Mucosa of rectum (tissue), 2 donors: ENCODE measurements around the gene POLR3E.
"Not testable (repeated sequence)": the region's sequence is repeated elsewhere in the genome, so short reads cannot be mapped to it uniquely, and the experiment has no call there.

Experiments used
- H3K27ac ChIP-seq, 2 donors: one replicate each; pipeline ENCODE4 v1.7.0; 2013; ENCODE audit warnings: inconsistent platforms in 2 of 2, low read depth in 2 of 2, low read length in 2 of 2
- H3K27me3 ChIP-seq, 2 donors: one replicate each; pipeline ENCODE4 v1.7.0; 2013; ENCODE audit warnings: low read length in 2 of 2; ENCODE audit not compliant: control insufficient read depth in 2 of 2, insufficient read depth in 2 of 2
- H3K36me3 ChIP-seq, 2 donors: one replicate each; pipeline ENCODE4 v1.7.0; 2013; ENCODE audit warnings: low read length in 2 of 2; ENCODE audit not compliant: control insufficient read depth in 2 of 2, insufficient read depth in 2 of 2
- H3K4me1 ChIP-seq, 2 donors: one replicate each; pipeline ENCODE4 v1.7.0; 2013; ENCODE audit warnings: low read length in 2 of 2, mild to moderate bottlenecking in 1 of 2; ENCODE audit not compliant: control insufficient read depth in 2 of 2, insufficient read depth in 2 of 2
- H3K4me3 ChIP-seq, 2 donors: one replicate each; pipeline ENCODE4 v1.7.0; 2013; ENCODE audit warnings: low read length in 2 of 2
- H3K9ac ChIP-seq, 2 donors: one replicate each; pipeline ENCODE4 v1.7.0; 2013; ENCODE audit warnings: low read length in 2 of 2, low read depth in 1 of 2, mild to moderate bottlenecking in 1 of 2
- H3K9me3 ChIP-seq, 2 donors: one replicate each; pipeline ENCODE4 v1.7.0; 2013; ENCODE audit warnings: low read length in 2 of 2; ENCODE audit not compliant: control insufficient read depth in 2 of 2
- donor health status: healthy.
- donor health status: Normal muscosa, but diverticular disease.

Gene POLR3E

GRCh38 chr16:22291860-22292318 lies 5.3 kb upstream of the POLR3E start:
- Histone ChIP-seq H3K4me3 (no peak overlapping the region), H3K27me3 (no peaks in the 10 kb centered on the region), H3K36me3 (no peaks in the 10 kb centered on the region), H3K27ac (no peak overlapping the region), H3K9ac (no peak overlapping the region), H3K9me3 (no peaks in the 10 kb centered on the region), H3K4me1 (peaks cover 0 to 6% of the 10 kb centered on the region in 2 donors)

- no peaks in the 10 kb centered on the region for H3K27me3 ChIP-seq
- no peaks in the 10 kb centered on the region for H3K9me3 ChIP-seq
- H3K4me3 ChIP-seq, result no peak overlapping the region
- H3K27ac ChIP-seq, result no peak overlapping the region
- H3K9ac ChIP-seq, result no peak overlapping the region
- H3K4me1 ChIP-seq, result peaks cover 0 to 7% of the 10 kb centered on the region in 2 donors
- H3K36me3 ChIP-seq, result no peaks in the 10 kb centered on the region
Observed at GRCh38 chr16:22292320-22292719, 4.9 kb upstream of the POLR3E start.

GRCh38 chr16:22293137-22294106 lies 3.8 kb upstream of the POLR3E start:
- H3K36me3 ChIP-seq, result no peaks in the 10 kb centered on the region
- no peak overlapping the region for H3K9ac ChIP-seq
- no peak overlapping the region for H3K4me3 ChIP-seq
- H3K27me3 ChIP-seq, result no peaks in the 10 kb centered on the region
- no peak overlapping the region for H3K27ac ChIP-seq
- no peaks in the 10 kb centered on the region for H3K9me3 ChIP-seq
- peaks cover 2 to 13% of the 10 kb centered on the region in 2 donors for H3K4me1 ChIP-seq

- Histone ChIP-seq H3K4me1 (peaks cover 10 to 19% of the 10 kb centered on the region in 2 donors), H3K27me3 (no peaks in the 10 kb centered on the region), H3K27ac (peak overlapping the region; percentile 14 to 93), H3K9ac (peak overlapping the region; percentile 55 to 80), H3K36me3 (no peaks in the 10 kb centered on the region), H3K9me3 (no peaks in the 10 kb centered on the region), H3K4me3 (peak overlapping the region; percentile 88 to 92)
Observed at GRCh38 chr16:22296225-22297113, 740 bp upstream of the POLR3E start.

GRCh38 chr16:22297871-22298733 lies 893 bp downstream of the POLR3E start:
- Histone ChIP-seq H3K9me3 (no peaks in the 10 kb centered on the region), H3K27ac (peak overlapping the region; percentile 91 to 93)

GRCh38 chr16:22299036-22299435 lies 1.8 kb downstream of the POLR3E start:
- Histone ChIP-seq H3K36me3 (peaks cover 13 to 16% of the 10 kb centered on the region in 2 donors), H3K9ac (no peak overlapping the region), H3K9me3 (no peaks in the 10 kb centered on the region), H3K27me3 (no peaks in the 10 kb centered on the region), H3K4me1 (peaks cover 10 to 21% of the 10 kb centered on the region in 2 donors), H3K27ac (no peak overlapping the region), H3K4me3 (peak overlapping the region in 1 of 2 donors; percentile 91)

More at GRCh38 chr16:22297871-22298733, 893 bp downstream of the POLR3E start:
- Histone ChIP-seq H3K27me3 (no peaks in the 10 kb centered on the region), H3K9ac (peak overlapping the region; percentile 77 to 91), H3K4me1 (peaks cover 10 to 21% of the 10 kb centered on the region in 2 donors), H3K4me3 (peak overlapping the region; percentile 88 to 91), H3K36me3 (peaks cover 10 to 11% of the 10 kb centered on the region in 2 donors)

GRCh38 chr16:22300427-22301071 lies 3.3 kb downstream of the POLR3E start:
- H3K27ac ChIP-seq, result no peak overlapping the region
- no peak overlapping the region for H3K4me3 ChIP-seq
- H3K9me3 ChIP-seq, result no peaks in the 10 kb centered on the region
- H3K9ac ChIP-seq, result no peak overlapping the region
- H3K4me1 ChIP-seq, result peaks cover 10 to 21% of the 10 kb centered on the region in 2 donors
- peaks cover 27 to 28% of the 10 kb centered on the region in 2 donors for H3K36me3 ChIP-seq
- H3K27me3 ChIP-seq, result no peaks in the 10 kb centered on the region

- H3K9me3 ChIP-seq, H3K27ac ChIP-seq, H3K27me3 ChIP-seq, H3K9ac ChIP-seq, H3K4me3 ChIP-seq: not testable (repeated sequence)
- Histone ChIP-seq H3K4me1 (peaks cover 10 to 19% of the 10 kb centered on the region in 2 donors), H3K36me3 (peaks cover 28 to 35% of the 10 kb centered on the region in 2 donors)
Observed at GRCh38 chr16:22301423-22301822, 4.2 kb downstream of the POLR3E start.

GRCh38 chr16:22302776-22303363 lies 5.7 kb downstream of the POLR3E start:
- Histone ChIP-seq H3K36me3 (peaks cover 39 to 42% of the 10 kb centered on the region in 2 donors), H3K4me3 (no peak overlapping the region)

More at GRCh38 chr16:22302776-22303363, 5.7 kb downstream of the POLR3E start:
- H3K9me3 ChIP-seq, result no peaks in the 10 kb centered on the region
- H3K9ac ChIP-seq, result no peak overlapping the region
- H3K27me3 ChIP-seq, result no peaks in the 10 kb centered on the region
- H3K27ac ChIP-seq, result no peak overlapping the region
- H3K4me1 ChIP-seq, result peaks cover 10 to 13% of the 10 kb centered on the region in 2 donors
